Ishikawa (cell line): ENCODE results near the gene ETNK1.
A peak's percentile ranks its signal among the peaks of the same experiment; 100 is the strongest.

Experiments
- CEBPB ChIP-seq: IDR thresholded peaks from 2 replicates; pipeline ENCODE4 v1.6.1; 2012
- CREB1 ChIP-seq: IDR thresholded peaks from 2 replicates; pipeline ENCODE4 v1.6.1; 2012; ENCODE audit warnings: low read depth
- EGR1 ChIP-seq: IDR thresholded peaks from 2 replicates; pipeline ENCODE4 v1.6.1; 2012
- EP300 ChIP-seq: IDR thresholded peaks from 2 replicates; pipeline ENCODE4 v1.6.1; 2012; ENCODE audit warnings: borderline replicate concordance
- FOXM1 ChIP-seq: IDR thresholded peaks from 2 replicates; pipeline ENCODE4 v1.6.1; 2012; ENCODE audit warnings: low read depth, borderline replicate concordance
- MAX ChIP-seq: IDR thresholded peaks from 2 replicates; pipeline ENCODE4 v1.6.1; 2012
- NFIC ChIP-seq: IDR thresholded peaks from 2 replicates; pipeline ENCODE4 v1.6.1; 2012
- RAD21 ChIP-seq: IDR thresholded peaks from 2 replicates; pipeline ENCODE4 v1.6.1; 2012; ENCODE audit warnings: low read depth
- REST ChIP-seq: IDR thresholded peaks from 2 replicates; pipeline ENCODE4 v1.6.1; 2012; ENCODE audit warnings: low read depth, mild to moderate bottlenecking
- TAF1 ChIP-seq: IDR thresholded peaks from 2 replicates; pipeline ENCODE4 v1.6.1; 2012; ENCODE audit warnings: low read depth, mild to moderate bottlenecking
- TCF12 ChIP-seq: IDR thresholded peaks from 2 replicates; pipeline ENCODE4 v1.6.1; 2012; ENCODE audit warnings: low read depth
- TEAD4 ChIP-seq: IDR thresholded peaks from 2 replicates; pipeline ENCODE4 v1.6.1; 2012
- USF1 ChIP-seq: IDR thresholded peaks from 2 replicates; pipeline ENCODE4 v1.6.1; 2012
- YY1 ChIP-seq: IDR thresholded peaks from 2 replicates; pipeline ENCODE4 v1.6.1; 2012; ENCODE audit warnings: low read depth
- ZBTB7A ChIP-seq: IDR thresholded peaks from 2 replicates; pipeline ENCODE4 v1.6.1; 2012; ENCODE audit warnings: low read depth

ETNK1 gene

GRCh38 chr12:22628228-22628627 lies 3.3 kb downstream of the ETNK1 start:
- TF ChIP-seq TCF12: no peak
- no peak for TF ChIP-seq NFIC
- TF ChIP-seq YY1: no peak
- no peak for TF ChIP-seq ZBTB7A
- no peak for TF ChIP-seq MAX
- no peak for TF ChIP-seq USF1
- no peak for TF ChIP-seq FOXM1
- no peak for TF ChIP-seq EP300
- no peak for TF ChIP-seq TAF1
- no peak for TF ChIP-seq RAD21
- no peak for TF ChIP-seq CREB1
- no peak for TF ChIP-seq CEBPB
- TF ChIP-seq EGR1: no peak
- no peak for TF ChIP-seq REST
- TF ChIP-seq TEAD4: no peak

- TF ChIP-seq EP300 (no peak), RAD21 (peak; percentile 50; the same call in 1 of the 2 replicates), USF1 (no peak)
These were observed 7.0 kb downstream of the ETNK1 start for GRCh38 chr12:22631863-22632463.

GRCh38 chr12:22634883-22635282 lies 9.9 kb downstream of the ETNK1 start:
- TF ChIP-seq YY1 (no peak), TAF1 (no peak), CREB1 (no peak), TEAD4 (no peak), MAX (no peak), FOXM1 (no peak)

GRCh38 chr12:22635812-22636211 lies 10.8 kb downstream of the ETNK1 start:
- TF ChIP-seq RAD21: no peak
- TF ChIP-seq TCF12: no peak
- no peak for TF ChIP-seq EGR1
- no peak for TF ChIP-seq MAX
- no peak for TF ChIP-seq REST
- no peak for TF ChIP-seq ZBTB7A
- no peak for TF ChIP-seq FOXM1
- TF ChIP-seq YY1: no peak
- no peak for TF ChIP-seq USF1
- TF ChIP-seq CEBPB: no peak
- no peak for TF ChIP-seq TAF1
- no peak for TF ChIP-seq TEAD4

- no peak for TF ChIP-seq MAX
- TF ChIP-seq TAF1: no peak
- no peak for TF ChIP-seq ZBTB7A
- no peak for TF ChIP-seq EGR1
- no peak for TF ChIP-seq CREB1
- TF ChIP-seq EP300: no peak
- no peak for TF ChIP-seq YY1
- TF ChIP-seq NFIC: no peak
- TF ChIP-seq REST: no peak
These were observed 15.9 kb downstream of the ETNK1 start for GRCh38 chr12:22640851-22641250.
